HG03095 (cell line): ENCODE data around the gene TMEM52B.

ENCODE experiments used
- ATAC-seq: cut with Tn5 transposase; IDR thresholded peaks from one replicate; pipeline ENCODE4 v1.9.1; 2021; ENCODE audit warnings: moderate library complexity; ENCODE audit not compliant: unreplicated experiment

The TMEM52B gene

DNA sequence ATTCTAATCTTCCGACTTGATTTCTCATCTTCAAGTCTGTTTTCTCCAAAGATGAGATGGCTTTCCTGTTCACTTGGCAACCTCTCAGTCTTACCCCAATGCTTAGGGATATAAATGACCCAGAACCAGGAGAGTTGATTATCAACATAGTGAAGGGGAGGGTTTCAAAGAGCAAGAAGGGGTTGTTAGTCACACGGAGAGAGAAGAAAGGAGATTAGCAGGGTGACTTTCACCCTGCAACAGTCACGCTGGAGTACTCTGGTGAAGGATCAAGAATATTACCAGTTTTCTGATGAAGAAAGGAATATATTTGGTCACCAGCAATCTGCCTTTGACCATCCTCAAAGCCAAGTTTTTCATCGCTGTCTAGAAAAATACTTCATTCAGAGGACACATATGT, at the start of gene TMEM52B:
Gene TMEM52B, plus strand, starts transcription at position 212 of the 400 bp plus-strand sequence. CDS start 543 bp downstream, outside the sequence.
- no peak for ATAC-seq

DNA sequence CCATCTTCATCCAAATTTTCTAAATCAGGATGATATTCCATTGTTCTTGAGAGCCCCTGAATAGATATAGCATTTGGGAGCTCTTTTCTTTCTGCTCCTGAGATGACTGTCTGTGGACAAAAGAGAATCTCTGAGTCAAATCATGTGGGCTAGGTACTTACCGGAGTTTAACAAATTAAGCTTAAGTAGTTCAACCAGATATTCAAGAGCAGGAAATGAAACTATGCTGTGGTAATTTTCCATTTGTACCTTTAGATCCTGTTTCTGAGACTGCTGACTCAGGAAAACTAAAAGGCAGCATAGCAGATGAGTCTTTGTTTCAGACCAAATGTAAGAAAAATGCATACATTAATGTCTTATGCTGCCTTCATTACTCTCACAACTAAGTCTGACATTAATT, 48.8 kb upstream of the TMEM52B start, which contains the start of gene CLEC7A:
Gene CLEC7A, minus strand, starts transcription at position 158 of the 400 bp plus-strand sequence. Its CDS starts 117 bp downstream, at position 41.
- no peak for ATAC-seq

DNA sequence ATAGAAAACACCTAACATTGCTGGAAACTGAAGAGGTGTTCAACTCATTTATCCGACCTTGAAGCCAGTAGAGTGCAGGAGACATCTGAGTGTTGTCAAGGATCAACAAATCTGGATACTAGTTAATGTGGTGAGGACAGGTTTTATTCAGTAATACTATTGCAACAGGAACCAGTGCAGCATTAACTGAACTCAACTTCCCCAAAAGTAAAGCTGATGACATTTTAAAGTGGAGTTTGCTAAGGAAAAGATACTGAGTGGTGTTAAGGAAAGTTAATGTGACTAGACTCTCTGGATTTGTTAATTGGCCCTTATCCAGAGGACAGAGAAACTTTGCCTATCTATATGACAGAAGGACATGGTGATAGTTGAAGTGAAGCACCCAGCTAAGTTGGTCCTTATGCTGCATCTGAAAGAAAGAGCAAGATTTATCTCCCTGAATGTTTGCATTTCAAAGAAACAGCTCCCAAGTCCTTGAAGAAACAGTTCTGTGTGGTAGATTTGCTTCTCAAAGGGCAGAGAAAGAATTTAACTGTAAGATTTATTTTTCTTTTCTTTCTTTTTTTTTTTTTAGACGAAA, 47.6 kb upstream of the TMEM52B start:
- no peak for ATAC-seq

DNA sequence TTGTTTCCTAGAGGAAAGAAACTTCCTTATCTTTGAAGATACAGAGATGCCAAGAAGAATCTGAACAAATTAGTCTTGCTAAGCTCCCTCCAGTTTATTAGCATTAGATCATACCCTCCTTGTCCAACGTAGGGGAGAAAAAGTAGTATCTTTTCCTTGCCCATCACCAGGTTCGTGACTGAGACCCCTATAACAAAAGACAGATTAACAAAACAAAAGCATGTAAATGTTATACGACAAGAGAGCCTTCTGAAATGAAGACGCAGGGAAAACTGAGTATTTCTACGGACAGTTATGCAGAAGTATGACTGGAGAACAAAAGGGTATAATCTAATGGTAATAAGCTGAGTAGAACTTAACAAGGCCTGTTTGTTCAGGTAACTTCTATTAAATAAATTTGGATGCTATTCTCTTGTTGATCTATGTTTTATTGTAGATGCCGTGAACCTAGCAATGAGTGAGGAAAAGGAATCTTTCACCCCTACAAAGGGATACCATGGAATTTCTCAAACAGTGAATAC, 45.9 kb upstream of the TMEM52B start:
- ATAC-seq: no peak

DNA sequence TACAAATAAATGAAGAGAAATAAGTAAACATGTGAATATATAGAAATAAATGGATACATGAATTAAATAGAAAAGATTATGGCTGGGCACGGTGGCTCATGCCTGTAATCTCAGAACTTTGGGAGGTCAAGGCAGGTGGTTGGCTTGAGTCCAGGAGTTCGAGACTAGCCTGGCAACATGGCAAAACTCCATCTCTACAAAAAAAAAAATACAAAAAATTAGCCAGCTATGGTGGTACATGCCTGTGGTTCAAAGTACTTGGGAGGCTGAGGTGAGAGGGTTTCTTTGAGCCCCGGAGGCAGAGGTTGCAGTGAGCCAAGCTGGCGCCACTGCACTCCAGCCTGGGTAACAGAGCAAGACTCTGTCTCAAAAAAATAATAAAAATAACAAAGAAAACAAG, 43.7 kb upstream of the TMEM52B start:
- ATAC-seq: no peak

DNA sequence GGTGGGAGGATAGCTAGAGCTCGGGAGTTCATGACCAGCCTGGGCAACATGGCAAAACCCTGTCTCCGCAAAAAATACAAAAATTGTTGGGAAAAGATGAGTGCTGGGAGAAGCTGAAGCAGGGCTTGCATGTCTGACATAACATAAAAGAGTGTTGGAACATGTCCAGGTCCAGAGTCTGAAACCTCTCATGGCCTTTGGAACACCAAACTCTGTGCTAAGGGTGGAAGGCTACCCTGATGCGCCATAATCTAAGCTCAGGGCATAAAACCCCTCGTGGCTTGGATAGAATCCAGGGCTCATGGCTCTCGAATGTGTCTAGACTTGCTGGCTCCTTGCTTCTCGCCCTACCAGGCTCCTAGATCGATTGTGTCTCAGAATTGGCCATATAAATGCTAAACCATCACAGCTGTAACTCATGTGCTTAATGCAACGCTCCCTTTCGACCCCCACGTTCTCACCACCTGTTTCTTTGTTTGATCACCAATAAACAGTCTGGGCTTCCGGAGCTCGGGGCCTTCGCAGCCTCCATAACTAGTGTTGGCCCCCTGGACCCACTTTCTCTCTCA, 42.1 kb upstream of the TMEM52B start:
- ATAC-seq: no peak

DNA sequence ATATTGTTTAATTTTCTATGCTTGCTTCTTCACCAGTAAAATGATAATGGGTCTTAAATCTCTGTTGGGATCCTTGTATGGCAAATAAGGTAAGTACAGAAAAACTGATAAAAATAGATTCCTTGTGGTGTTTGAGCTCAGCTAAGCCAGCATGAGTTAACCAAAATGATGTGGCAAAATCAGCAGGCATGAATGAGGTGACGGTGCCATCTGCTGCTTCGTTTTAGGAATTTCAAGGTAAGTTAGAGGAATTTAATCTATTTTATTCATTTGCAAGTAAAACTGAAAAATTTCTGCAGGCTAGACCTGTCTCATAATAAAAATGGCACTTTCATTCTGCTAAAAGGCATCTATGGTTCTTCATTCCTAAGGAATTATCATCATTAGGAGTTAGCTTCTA, 38.8 kb upstream of the TMEM52B start:
- no peak for ATAC-seq

DNA sequence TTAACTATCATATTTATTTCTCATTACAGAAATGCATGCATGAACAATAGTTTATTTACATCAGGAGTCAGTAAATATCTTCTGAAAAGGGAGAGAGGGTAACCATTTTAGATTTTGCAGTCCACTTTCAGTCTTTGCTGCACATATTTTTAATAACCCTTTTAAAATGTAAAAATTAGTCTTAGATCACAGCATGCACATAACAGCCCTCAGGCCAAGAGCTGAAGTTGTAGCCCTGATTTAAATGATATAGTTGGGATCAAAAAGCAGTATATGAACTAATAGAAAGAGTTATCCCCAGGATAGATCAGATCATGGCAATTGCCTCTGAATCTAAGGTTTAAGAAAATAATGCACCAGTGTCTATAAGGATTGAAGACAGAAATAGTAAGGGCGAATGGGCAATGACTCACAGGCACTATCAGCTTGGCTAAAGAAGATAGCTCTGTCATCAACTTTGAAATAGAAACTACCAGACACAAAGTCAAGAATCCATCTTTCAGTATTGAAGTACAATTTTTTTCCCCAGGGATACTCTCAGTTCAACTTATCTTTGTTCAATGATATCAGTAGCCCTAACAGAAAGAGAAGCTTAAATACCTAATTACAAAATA, 35.7 kb upstream of the TMEM52B start:
- no peak for ATAC-seq

DNA sequence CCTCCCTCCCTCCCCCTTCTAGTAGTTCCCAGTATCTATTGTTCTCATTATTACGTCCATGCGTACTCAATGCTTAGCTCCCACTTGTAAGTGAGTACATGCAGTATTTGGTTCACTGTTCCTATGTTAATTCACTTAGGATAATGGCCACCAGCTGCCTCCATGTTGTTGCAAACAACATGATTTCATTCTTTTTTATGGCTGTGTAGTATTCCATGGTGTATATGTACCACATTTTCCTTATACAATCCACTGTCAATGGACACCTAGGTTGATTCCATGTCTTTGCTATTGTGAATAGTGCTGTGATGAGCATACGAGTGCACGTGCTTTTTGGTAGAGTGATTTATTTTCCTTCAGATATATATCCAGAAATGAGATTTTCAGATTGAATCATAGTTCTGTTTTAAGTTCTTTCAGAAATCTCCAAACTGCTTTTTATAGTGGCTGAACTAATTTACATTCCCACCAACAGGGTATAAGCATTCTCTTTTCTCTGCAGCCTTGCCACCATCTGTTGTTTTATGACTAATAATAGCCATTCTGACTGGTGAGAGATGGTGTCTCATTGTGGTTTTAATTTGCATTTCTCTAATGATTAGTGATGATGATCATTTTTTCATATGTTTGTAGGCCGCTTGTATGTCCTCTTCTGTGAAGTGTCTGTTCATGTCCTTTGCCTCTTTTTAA, 31.0 kb upstream of the TMEM52B start:
- ATAC-seq: no peak

DNA sequence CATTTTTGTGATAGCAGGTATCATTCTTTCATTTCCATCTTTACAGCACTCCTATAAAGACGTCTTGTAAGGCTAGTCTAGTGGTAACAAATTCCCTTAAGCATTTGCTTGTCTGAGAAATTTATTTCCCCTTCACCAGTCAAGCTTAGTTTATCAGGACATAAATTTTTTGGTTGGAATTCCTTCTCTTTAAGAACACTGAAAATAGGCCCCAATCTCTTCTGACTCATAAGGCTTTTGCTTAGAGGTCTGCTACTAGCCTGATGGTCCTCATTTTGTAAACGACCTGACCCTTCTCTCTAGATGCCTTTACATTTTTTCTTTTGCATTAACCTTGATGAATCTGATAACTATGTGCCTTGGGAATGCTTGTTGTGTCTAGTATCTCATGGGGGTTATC, 27.2 kb upstream of the TMEM52B start:
- no peak for ATAC-seq

DNA sequence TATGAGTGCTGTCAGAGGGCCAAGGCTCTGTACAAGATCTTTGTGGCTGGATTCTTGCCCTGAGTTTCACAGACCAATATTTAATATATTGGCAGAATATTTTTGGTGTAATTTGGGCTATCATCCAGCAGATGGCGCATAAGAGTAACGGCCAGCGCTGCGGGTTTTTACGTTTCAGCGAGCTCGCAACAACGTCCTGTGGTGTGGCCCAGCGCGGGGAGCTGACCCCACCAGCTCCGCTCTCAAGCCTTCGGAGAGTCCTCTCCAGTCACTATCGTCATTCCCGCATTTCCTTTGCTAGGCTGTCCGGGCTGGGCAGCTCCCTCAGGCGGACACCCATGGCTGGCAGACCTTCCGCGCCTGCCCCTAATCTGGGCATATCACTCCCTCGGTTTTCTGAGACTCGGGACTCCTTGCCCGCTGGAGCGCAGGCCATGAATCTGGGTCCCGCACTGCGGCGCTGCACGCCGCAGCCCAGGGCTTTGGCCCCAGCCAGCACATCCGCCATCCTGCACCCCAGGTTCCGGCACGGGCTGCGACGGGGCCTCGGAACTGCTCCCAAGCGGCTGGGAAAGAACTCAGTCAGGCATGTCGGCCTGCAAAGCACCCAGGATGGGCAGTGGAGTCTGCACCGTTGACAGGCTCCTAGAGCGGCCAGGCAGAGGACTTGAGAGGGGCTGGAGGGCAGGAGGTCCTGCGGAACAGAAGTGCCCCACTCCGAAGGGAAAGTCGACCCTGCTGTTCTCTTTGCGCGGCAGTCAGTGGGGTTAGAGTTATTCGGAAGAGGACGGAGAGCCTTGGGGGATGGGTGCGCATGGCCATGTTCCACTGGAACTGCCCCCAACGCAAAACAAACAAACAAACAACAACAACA, 25.3 kb upstream of the TMEM52B start:
- ATAC-seq: no peak

DNA sequence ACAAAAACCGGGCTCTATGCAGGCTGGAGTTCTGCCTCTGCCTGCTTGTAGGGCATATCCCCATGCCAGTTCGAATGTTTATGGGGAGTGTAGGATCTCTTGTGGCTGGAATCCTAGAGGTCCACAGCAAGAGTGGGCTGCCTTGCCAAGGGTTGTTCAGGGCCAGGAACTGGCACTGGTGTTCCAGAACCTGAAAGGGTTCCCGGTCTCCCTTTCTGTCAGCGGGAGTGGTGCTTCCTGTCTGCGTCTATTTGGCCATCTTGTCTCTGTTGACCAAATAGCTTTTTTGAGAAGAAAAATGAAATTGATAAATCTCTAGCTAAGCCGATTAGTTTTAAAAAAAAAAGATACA, 24.7 kb upstream of the TMEM52B start:
- ATAC-seq: no peak

DNA sequence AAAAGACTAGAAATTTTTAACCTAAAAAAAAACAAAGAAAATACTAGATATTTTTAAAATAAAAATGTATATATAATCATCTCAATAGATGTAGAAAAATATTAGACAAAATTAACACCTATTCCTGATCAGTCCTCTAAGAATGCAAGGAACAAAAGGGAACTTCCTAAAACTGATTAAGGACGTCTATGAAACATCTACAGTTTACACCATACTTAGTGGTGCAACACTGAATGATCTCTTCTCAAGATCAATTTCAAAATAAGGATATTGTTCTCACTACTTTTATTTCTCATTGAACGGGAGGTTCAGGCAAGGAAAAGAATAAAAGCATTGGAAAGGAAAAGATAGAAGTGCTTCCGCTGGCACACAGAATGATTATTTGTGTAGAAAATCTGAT, 22.9 kb upstream of the TMEM52B start:
- no peak for ATAC-seq

DNA sequence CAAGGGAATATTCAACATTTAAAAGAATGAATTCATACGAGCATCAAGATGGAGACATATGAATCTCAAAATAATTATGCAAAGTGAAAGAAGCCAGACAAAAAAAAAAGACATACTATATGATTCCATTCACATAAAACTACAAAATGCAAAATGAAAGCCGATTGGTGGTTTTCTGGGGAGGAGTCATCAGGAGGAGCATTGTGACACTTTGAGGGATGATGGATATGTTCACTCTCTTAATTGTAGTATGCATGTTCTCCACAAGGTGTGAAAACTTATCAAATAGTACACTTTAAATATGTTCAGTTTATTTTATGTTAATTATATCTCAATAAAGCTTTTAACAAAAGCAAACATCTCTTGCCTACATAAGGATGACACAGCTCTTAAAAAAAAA, 20.4 kb upstream of the TMEM52B start:
- no peak for ATAC-seq

DNA sequence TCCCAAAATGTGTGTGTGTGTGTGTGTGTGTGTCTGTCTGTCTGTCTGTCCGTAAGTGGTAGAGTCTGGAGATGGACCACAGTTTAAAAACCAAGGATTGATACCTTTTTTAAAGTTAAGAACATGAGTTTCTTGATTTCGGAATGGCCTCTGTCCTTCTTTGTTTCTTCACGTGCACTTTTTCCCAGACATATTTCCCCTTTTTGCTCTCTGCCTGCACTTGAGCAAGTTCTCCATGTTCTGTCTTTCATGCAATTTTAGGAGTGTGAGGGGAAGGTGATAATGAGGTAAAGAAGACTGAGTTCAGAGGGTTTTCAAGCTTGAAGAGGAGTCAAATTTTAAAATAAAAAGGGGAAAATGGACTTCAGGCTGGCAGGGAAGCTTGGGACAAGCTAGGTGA, 19.6 kb upstream of the TMEM52B start:
- no peak for ATAC-seq

DNA sequence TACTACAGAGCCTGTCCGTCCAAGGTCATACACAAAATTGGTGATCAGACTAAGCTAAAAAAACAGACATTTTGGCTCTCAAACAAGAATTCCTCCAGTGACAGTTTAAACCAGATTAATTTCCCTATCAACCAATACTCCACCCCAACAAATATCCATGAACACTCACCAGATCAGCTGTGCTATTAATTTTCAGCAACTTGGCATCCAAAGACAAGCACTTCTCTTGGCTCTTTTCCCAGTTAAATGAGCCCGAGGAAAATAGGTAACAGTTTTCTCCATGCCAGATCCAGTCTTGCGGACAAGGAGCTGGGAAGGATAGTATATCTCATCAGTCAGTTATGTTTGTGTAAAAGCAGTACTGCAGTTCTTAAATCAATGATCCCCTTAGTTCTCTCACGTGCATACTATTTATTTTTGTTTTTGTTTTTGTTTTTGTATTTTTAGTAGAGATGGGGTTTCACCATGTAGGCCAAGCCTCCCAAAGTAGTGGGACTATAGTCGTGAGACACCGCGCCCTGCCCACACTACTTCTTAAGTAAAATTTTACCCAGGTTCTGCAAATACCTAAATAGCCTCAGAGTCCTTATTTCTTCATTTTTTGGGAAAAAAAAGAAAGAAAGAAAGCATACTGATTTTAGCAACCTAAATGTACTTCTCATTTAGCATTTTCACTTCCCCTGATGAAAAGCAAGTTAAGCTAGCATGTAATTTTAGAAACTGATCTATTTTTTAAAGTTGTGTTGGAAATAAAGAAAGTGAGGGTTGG, 18.0 kb upstream of the TMEM52B start:
- ATAC-seq: no peak

DNA sequence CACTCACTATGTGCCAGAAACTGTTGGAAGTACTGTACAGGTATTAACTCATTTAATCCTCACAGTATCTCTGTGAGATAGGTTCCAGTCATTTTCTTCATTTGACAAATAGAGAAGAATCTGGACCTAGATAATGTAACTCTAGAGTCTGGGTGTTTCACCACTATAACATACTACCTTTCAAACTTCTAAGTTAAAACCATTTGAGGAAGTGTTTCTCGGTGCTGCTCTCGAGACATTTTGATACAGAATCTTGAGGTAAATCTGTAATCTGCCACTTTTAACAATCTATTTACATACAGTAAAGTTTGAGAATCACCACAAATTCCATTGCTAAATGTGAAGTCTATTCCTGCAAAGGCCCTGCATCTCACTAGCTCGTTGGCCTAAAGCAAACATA, 15.7 kb upstream of the TMEM52B start:
- ATAC-seq: no peak

DNA sequence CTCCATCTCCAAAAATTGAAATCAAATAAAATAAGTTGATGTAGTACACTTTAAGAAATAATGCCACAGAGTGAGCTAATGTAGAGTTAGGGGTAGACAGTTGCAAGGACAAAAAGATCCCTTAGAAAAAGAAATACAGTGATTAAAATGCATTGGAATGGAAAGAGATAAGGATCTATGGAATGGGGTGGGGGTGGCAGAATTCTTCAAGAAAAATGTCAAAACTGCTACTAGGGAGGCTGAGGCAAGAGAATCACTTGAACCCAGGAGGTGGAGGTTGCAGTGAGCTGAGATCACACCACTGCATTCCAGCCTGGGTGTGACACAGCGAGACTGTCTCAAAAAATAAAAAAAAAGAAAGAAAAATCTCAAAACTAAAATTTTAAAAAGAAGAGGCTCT, 13.4 kb upstream of the TMEM52B start:
- ATAC-seq: no peak

DNA sequence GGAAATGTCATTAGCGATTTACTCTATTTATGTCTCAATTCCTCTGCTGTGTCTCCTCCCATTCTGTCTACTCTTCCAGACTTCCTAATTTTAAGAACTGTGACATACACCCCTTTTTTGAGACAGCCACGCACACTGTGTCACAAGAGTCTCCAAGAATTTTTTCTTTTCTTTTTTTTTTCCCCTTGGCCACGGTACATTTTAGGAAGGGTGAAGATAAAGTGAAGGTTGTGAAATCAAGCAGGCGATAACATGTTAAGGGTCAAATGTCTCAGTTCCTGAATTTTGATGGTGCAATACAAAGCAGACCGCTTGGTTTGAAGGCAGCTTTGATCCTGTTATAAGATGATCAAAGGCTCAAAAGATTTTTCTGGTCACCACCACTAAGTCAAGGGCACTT, 11.2 kb upstream of the TMEM52B start:
- no peak for ATAC-seq

DNA sequence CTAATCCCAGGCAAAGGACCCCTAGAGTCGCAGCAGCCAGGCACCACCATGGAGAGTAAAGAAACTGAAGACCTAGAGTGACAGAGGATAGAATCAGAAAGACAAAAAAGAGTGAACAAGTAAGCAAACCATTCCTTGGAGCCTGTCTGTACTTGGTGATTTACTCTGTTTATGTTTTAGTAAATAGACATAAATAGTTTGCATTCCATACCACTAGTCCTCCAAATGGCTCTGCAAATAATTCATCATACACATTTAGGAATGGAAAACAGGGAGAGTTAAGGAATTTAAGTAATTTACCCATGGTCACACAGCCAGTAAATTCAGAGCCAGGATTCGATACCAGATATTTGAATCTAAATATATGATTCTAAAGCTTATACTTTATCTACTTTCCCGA, 9.7 kb upstream of the TMEM52B start:
- no peak for ATAC-seq
